ENCODE data around the gene LITAF.

The LITAF gene

DNA sequence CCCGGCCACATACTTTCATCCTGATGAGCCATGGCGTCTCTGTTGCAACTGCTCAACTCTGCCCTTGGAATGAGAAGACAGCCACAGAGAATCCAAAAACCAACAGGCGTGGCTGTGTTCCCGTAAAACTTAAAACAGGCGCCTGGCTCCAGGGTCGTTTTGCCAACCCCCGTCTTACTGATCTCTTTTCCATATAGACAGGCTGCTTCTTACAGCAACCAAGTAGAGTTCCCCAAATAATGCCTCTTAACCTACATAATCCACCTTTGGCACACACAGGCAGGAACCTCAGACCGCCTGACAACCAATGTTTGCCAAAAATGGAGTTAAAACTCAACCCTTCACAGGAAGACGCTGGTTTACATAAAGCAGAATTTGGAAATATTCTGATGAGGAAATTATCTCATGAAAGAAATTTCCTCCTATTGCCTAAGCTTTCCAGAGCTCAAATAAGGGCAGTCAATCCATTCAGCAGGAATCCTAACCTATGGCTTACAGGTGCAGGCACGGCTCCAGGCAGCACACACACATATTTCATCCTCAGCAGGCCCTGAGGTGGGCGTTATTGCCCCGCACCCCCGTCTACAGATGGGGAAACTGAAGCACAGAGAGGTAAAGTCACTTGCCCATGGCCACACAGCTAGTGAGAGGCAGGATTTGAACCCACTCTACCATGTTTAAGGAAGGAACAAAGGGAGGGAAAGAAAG lies 35.8 kb downstream of the LITAF start:
- DNase-seq (ENCODE audit: low read depth), result no peak

DNA sequence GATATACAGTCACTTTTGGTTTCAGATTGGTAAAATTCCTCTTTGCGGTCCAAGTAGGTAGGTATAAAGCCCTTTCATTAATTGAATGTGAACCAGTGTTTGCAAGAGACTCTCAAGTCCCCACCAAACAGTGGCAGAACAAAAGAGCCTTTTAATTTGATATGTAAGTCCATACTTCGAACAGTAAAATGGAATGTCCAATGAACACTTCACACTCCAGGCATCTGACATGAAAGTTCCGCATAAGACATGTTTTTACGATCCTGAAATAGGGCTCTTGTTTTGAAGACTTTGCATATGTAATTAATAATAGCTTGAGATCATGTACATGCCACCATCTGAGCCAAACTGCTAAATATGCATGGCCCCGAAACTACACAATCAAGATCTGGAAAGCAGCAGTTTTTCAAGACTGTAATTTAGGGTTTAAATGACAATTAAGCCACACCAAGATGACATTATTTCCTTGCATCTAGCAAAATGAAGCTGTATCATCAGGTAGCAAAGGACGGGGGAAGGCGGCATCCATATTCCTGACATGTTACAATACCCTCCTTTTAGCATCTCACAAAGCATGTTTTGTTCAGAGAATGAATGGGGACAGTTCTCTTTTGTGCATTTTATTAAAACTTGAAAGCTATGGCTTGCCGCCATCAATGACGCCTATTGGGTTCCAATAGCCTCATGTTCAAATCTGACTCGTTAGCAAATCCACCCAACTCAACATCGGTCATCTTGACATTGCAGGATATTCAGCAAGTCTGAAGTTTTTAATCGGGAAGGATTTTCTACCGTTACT lies 39.4 kb downstream of the LITAF start:
- no peak for DNase-seq (ENCODE audit: low read depth)

GRCh38 chr16:11546608-11547061 lies 40.1 kb downstream of the LITAF start:
- peak; percentile 54 for DNase-seq (ENCODE audit: low read depth)

DNA sequence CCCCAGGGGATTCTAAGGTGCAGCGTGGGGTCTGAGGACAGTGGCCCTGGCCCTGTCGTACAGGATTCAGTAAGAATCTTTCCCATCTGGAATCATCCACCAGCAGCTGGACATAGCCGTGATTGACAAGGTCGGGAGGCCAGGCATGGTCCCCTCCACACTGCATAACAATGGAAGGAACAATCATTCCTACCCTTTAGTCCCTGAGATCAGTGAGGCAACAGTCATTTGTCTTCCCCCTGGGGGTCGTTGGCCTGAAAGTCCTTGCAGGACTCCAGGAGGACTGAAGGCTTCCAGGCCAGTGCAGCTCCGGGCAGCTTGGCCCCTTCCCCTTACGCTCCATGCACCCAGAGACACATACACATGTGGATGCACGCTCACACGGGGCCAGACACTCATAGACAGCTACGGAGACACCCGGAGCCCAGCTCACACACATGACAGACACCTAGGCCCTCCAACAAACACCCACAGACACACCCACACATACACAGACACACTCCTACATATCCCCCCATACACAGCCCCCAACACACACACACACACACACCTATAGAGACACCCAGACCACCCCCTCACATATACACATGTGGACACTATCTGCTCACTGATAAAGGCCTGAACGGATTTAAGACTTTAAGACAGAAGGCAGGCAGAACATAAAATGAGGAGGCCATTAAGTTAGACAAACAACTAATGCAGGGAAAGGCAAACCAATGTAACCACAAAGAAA lies 42.9 kb downstream of the LITAF start:
- no peak for DNase-seq (ENCODE audit: low read depth)

DNA sequence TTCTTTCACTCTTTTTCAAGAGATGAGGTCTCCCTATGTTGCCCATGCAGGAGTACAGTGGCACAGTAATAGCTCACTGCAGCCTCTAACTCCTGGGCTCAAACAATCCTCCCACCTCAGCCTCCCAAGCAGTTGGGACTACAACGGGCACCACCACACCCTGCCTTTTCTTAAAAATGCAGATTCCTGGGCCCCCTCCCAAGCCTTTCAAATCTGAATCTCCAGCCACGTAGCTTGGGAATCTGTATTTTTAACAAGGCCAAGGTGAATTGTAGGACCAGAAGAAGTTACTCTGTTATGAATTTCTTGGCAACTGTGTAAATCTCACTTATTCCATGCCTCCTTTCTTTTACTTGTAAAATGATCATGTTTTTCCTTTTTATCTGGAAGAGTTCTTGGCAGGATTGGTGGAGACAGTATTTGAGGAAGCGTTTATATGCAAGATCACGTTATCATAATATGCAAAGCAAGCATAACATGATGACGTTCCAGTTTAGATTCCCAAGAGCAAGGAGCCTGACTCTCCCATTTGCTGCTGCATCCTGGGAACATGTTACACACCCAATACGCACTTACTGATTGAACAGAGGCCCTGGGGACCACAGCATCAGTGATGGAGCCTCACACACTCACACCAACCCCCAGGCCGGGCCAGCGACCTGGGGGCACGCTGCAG lies 44.5 kb downstream of the LITAF start:
- no peak for DNase-seq (ENCODE audit: low read depth)

DNA sequence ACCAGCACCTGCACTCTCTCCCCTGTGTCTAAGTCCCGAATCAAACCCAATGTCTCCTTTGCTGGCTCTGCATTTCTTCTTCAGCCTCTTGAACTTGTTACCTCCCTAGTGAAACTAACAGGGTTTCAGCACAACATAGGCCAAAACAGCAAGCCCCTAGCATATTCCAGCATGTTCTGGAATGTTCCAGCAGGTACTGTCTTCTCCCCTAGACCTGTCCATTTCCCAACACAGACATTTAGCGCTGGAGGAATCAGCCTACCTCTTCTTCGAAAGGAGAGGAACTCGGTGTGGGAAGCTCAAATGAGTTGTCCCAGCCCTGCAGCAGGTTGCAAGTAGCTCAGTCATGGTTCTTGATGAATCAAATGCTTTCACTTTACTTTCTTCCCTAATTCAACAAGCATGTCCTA lies 47.1 kb downstream of the LITAF start:
- no peak for DNase-seq (ENCODE audit: low read depth)

DNA sequence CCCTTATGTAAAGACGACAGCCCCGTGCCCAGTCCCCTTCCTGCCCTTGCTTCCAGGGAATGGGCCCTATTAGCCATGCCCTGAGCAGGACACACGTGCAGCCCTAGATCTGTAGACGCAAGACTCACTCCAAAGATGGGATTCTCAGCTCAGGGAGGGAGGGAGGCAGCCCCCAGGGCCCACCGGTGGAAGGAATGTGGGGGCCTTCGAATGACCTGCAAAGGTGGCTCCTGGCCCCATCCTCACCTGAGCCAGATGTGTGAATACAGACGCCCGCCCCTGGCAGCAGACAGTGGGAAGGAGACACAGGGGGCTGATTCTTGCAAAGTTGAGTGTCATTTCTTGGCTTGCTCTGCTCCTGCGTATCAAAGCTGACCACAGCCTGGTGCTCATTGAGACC lies 47.8 kb downstream of the LITAF start:
- no peak for DNase-seq (ENCODE audit: low read depth)

DNA sequence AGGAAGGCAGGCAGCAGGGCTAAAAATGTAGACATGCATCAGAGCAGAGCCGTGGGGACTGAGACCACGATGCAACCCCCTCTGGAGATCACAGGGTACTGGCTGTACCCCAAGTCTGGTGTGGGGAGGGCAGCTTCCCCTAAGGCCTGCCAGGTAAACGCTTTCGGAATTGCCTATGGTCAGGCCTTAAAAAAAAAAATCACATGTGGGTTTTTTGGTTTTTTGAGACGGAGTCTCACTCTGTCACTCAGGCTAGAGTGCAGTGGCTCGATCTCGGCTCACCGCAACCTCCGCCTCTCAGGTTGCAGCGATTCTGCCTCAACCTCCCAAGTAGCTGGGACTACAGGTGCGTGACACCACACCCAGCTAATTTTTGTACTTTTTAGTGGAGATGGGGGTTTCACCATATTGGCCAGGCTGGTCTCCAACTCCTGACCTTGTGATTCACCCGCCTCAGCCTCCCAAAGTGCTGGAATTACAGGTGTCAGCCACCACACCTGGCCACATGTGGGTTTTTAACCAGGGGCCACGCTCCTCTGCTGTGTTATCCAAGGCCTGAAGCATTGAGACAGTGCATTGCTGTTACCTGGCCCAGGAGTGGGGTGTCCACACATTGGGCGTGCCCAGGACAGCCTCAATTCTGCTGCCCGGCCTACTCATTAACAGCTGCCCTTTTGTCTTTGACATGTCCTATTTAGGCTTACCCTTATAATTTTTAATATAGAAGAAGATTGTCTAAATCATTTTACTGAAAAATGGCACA lies 50.4 kb downstream of the LITAF start:
- DNase-seq (ENCODE audit: low read depth), result no peak

DNA sequence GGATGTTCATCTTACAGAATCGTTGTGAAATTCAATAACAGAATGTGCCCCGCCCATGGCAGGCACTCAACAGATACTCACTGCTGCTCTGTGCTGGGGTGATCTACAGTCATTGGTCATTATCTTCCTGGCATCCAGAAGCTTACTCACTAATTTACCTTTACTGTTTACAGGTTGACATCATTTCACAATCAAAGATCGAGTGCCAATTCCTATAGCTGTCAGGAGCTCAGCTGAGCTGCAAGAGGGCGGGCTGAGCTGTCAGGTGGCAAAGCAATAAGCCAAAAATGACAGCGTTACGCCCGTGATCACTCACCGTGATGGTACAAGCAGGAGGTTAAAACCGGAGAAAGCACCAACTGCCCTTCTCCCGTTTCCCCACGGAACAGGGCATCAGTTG lies 51.2 kb downstream of the LITAF start:
- no peak for DNase-seq (ENCODE audit: low read depth)

DNA sequence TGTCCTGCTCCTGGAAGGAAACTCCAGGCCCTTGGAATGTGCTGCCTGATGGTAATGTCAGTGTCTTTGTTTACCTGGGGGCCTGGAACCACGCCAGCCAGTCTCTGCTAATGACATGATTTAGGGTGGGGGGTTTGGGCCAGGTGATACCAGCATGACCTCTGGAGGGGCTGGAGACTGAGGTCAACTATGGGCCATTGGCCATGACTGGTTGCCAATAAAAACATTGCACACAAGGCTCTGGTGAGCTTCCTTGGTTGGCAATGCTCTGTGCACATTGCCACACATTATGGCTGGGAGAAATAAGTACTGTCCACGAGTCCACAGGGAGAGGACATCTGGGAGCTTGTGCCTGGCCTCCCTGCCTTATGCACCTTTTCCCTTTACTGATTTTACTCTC lies 52.5 kb downstream of the LITAF start:
- no peak for DNase-seq (ENCODE audit: low read depth)

DNA sequence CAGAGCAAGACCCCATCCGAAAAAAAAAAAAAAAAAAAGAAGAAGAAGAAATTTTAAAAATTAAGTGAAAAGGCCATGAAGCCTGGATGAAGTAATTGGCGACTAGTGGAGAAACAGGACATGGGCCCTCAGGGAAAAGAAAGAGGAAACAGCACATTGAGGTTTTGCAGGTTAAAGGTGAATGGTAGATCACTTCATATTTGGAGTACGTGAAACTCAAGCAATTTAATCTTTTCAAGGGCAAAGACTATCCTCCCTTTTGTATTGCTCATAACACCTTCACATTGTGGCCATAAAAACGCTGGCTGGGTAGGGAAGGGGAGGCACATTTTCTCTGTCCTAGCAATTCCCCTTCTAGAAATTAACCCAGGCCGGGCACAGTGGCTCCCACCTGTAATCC lies 53.1 kb downstream of the LITAF start:
- no peak for DNase-seq (ENCODE audit: low read depth)

DNA sequence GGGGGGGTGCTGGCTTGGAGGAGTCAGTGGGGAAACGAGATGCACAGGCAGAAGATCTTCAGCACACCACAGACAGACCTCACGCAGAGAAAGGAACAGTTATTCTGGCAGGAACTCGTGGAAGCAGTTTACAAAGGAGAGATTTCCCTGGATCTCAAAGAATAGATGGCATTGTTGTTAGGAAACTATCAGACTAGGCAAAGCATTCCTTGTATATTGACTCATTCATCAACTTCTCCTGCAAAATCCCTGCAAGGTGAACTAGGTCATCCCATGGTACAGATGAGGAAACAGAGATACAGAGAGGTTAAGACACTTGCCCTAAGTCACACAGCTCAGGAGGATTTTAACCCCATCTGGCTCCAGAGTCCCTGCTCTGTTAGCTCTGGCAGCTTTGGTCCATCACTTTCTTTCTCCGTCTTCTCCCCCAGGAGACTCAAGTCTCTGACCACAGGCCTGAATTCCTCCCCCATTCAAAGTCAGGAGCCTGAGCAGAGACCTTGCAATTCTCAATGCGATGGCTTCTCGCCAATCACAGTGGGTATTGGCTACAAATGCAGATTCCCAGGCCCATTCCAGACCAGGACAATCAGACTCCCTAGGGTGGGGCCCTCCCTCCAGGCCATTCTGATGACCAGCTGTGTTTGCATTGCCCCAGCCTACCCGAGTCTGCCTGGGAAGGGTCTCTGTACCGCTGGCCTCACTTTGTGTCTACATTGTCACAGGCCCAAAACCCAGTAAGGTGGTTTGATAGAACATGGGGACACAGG lies 56.4 kb downstream of the LITAF start:
- DNase-seq (ENCODE audit: low read depth), result no peak

- DNase-seq (ENCODE audit: low read depth), result no peak
Observed at GRCh38 chr16:11529285-11529684, 57.4 kb downstream of the LITAF start.

GRCh38 chr16:11528053-11528452 lies 58.7 kb downstream of the LITAF start:
- DNase-seq (ENCODE audit: low read depth), result no peak

DNA sequence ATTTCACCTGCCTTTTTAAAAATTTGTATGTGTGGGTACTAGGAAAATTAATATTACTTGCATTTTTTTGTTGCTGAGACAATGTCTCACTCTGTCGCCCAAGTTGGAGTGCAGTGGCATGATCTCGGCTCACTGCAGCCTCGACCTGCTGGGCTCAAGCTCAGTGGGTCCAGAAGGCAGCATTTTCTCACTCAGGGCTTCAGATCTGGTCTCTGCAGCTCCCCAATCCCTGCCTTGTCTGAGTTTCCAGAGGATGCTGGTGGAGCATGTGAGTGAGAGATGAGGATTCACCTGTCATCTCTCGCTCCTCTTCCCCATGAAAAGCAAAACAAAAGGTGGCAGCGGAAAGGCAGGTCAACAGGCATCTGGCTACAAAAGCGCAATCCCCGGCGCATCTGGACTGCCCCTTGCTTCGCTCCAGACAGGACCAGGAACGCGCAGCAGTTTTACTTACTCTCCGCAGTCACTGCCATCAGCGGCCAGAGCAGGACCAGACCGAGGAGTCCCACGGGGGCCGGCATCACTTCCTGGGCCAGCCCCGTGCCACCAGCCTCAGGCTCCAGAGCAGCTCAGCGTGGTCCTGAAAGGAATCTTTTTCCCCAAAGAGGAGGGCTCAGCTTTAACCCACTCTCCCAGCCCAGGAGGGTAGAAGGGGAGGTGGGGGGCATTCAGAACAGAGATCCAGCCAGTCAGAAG lies 59.9 kb downstream of the LITAF start:
- DNase-seq (ENCODE audit: low read depth), result no peak

GRCh38 chr16:11524098-11524760 lies 62.5 kb downstream of the LITAF start:
- no peak for DNase-seq (ENCODE audit: low read depth)

DNA sequence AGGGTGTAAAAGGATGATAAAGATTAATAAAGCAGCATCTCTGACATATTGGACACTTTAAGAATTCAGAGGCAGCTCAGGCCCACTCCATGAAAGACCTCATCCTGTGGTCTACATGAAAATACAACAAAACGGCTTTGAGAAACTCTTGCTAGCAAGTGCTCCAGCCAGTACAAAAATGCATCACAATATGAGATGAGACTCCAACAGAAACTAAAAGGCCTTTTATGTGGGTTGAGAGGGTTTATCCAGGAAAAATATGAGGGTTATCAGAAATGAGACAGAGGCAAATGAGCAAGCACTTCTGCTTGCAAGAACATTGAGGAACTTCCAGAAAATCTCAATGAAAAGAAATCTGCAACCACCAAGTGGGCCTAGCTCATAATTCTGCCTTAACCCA lies 65.7 kb downstream of the LITAF start:
- no peak for DNase-seq (ENCODE audit: low read depth)

DNA sequence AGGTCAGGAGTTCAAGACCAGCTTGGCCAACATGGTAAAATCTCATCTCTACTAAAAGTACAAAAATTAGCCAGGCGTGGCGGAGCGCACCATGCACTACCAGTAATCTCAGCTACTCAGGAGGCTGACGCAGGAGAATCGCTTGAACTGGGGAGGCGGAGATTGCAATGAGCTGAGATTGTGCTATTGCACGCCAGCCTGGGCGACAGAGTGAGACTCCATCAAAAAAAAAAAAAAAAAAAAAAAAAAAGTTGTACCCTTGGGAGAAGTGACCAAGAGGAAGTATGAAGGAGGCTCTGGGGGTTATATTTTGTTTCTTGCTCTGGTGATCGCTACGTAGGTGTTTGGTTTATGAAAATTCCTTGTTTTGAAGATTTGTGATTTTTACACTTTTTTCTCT lies 66.3 kb downstream of the LITAF start:
- no peak for DNase-seq (ENCODE audit: low read depth)

DNA sequence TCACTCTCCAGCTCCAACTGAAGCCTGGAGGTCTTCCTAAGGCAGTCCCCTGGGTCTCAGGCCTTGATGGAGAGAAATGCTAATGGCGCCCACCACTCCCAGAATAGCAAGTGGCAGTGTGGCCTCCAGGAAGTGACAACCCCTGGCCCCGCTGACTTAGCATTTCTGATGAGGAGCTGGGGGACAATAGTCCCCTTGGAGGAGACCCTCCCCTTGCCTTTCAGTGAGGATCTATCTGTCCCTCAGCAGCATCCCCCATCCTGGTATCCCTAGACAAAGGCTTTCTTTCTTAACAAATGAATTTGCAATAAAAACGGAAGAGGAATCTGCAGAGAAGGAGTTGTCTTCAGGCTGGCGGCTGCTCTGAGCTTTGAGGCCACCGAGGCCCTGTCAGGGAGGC lies 68.8 kb downstream of the LITAF start:
- no peak for DNase-seq (ENCODE audit: low read depth)

Measured in stromal cell of bone marrow (primary cell).